HG02970 (cell line): ENCODE measurements around the gene CACNA1E.
"Not testable (repeated sequence)": the region's sequence is repeated elsewhere in the genome, so short reads cannot be mapped to it uniquely, and the experiment has no call there.

ENCODE experiments used
- ATAC-seq: cut with Tn5 transposase; IDR thresholded peaks from one replicate; pipeline ENCODE4 v1.9.1; 2021; ENCODE audit warnings: mild to moderate bottlenecking, moderate library complexity, moderate number of reproducible peaks; ENCODE audit not compliant: unreplicated experiment, low FRiP score

CACNA1E gene

GRCh38 chr1:181794332-181794731 lies 311.0 kb downstream of the CACNA1E start:
- no peak for ATAC-seq

GRCh38 chr1:181798191-181798926 lies 315.0 kb downstream of the CACNA1E start:
- no peak for ATAC-seq

DNA sequence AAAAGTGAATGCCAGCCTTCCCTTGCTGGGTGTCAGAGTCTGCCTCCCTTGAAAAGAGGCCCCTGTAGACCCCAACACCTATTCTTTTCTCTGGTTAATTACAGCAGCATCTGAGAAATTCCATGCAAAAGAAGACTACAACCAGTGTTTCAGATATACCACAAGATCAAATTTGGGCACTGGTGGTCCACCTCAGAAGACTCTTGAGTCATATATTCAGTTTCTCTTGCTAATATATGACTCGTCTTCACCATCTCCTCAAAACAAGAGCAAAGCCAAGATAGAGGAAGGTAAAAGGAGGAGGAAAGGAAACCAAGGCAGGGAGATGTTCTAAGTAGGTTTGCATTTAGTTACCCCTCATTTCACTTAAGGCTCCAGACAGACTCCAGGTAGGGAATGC lies 318.3 kb downstream of the CACNA1E start:
- ATAC-seq: no peak

DNA sequence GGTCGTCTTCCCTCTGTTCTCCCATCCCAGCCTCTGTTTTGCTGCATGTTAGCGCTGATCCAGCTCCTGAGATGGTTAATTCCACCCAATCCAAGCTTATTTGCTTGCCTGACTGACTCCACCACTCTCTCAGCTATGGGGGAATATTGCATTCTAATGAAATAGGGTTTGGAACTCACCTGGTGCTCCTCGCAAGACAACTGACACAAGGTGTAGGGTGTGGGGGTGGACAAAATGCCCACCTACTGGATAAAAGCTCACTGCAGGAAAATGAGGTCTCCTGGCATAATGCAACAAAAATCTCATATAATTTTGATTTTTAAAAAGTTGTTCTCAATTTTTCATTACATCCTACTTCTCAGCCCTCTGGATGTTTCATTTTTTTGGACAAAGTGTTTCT lies 319.1 kb downstream of the CACNA1E start:
- no peak for ATAC-seq

DNA sequence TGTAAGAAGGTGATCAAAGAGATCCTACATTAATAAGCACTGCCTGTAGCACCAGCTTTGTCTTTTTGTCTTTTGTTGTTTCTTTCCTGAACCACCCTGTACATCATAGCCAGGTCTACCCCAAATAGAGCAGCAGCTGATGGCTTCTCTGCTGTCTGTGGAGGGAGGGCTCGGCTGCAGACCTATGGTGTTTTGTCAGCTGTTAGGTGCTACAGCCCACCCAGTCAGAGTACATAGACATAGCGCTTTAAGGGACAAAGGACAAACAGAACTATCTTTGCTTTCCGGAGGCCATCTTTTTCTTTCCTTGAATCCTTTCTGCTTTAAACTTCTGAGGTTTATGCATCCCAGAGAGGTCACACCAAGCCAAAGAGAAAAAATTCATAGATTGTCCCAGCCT lies 320.1 kb downstream of the CACNA1E start:
- ATAC-seq: no peak

- ATAC-seq: no peak
These were observed 321.7 kb downstream of the CACNA1E start for GRCh38 chr1:181804989-181805388.

GRCh38 chr1:181806746-181807145 lies 323.4 kb downstream of the CACNA1E start:
- no peak for ATAC-seq

- ATAC-seq: no peak
These were observed 323.9 kb downstream of the CACNA1E start for GRCh38 chr1:181807251-181807650.

- ATAC-seq: no peak
These were observed 326.8 kb downstream of the CACNA1E start for GRCh38 chr1:181809991-181810545.

DNA sequence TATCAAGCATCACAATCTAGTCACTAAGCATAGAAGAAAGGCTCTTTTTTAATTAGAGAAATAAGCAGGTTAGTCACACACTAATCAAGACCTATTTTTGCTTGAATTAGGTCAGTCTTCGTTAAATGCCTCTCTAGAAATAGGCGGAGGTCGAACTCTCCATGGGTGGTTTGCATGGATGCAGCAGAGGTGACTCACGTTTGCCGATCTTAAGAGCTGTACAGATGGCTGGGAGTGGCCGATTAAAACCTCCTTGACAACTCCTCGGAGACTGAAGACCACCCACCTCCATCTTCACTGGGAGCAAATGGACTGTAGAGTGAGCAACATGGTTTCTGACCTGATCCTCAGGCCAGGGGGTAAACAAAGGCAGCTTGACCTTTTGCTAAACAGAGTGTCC lies 328.9 kb downstream of the CACNA1E start:
- ATAC-seq: no peak

- ATAC-seq: no peak
These were observed 329.9 kb downstream of the CACNA1E start for GRCh38 chr1:181813266-181813665.

DNA sequence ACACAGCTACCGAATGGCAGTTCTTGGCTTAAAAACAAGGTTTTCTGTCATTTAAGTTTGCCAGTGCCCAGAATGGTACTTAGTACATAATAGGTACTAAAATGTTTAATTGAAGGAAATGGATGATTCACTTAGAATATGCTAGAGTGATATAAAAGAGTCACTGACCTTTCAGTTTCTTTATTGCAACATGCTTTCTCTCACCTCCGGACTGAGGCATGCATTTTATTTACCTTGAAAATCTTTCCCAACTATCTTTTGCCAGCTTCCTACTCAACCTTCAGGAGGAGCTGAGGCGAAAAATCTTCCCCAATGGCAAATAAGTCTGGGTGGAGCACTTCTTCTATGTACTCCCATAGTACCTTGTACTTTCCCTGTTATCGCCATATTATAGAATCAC lies 333.3 kb downstream of the CACNA1E start:
- ATAC-seq: no peak

- no peak for ATAC-seq
These were observed 333.8 kb downstream of the CACNA1E start for GRCh38 chr1:181817091-181817490.

DNA sequence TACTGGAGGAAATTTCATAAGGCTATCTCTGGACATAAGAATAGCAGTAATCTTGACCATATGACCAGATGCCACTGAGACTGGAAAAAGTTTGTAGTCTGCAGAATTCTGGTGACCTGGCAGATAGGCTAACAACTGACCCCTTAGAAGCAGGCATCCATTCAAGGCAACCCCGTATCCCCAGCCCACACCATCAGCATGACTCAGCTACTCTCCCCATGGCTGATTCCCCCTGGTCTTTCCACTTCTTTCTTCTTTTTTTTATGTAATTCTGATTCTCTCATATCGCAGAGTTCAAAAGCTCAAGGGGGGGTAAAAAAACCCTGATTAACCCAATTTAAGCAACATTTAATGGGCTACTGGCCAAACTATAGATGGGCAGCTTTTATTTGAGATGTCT lies 335.1 kb downstream of the CACNA1E start:
- ATAC-seq: no peak

- no peak for ATAC-seq
These were observed 335.6 kb downstream of the CACNA1E start for GRCh38 chr1:181818943-181819342.

GRCh38 chr1:181821701-181822100 lies 338.4 kb downstream of the CACNA1E start:
- ATAC-seq: no peak

- ATAC-seq: not testable (repeated sequence)
These were observed 349.0 kb downstream of the CACNA1E start for GRCh38 chr1:181832173-181832880.

DNA sequence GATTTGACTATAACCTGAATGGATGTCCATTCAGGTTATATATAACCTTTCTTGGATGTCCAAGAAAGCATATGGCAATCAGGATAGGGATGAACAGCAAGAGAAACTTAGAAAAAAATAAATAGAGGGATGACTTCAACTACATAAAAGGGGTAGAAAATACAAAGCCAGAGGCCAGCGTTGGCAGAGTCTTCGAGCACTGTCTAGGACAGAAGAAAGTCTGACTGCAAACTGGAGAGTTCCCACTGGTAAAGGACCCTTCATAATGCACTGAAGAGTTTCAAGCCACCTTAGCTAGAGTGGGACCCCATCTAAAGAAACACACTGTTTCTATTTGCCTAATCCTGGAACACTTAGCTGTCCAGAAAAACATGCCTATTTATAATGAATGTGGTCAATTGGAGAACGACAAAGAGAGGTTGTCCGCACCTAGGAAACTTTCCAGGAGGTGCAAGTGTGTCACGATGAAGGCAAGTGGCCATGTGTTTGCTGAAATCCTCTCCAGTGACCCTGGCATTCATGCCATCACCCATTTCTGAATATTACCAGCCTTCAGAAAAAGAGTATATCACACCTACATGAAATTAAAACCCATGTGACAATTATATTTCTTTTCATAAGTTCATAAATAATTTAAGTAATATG lies 362.8 kb downstream of the CACNA1E start:
- ATAC-seq: no peak

- no peak for ATAC-seq
These were observed 363.4 kb downstream of the CACNA1E start for GRCh38 chr1:181846681-181847080.

- ATAC-seq: no peak
These were observed 365.8 kb downstream of the CACNA1E start for GRCh38 chr1:181849071-181849470.

DNA sequence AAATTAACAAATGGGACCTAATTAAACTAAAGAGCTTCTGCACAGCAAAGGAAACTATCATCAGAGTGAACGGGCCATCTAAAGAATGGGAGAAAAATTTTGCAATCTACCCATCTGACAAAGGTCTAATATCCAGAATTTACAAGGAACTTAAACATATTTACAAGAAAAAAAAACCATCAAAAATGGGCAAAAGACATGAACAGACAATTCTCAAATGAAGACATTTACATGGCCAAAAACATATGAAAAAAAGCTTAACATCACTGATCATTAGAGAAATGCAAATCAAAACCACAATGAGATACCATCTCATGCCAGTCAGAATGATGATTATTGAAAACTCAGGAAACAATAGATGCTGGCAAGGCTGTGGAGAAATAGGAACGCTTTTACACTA lies 370.9 kb downstream of the CACNA1E start:
- ATAC-seq: not testable (repeated sequence)
